ENCODE data around the gene EFNA1.

Gene EFNA1

GRCh38 chr1:155092131-155092530 lies 35.5 kb upstream of the EFNA1 start:
- TF ChIP-seq TAF1 (IDR thresholded peaks at IDR 0.05; ENCODE audit: low read depth, low read length), result no peak
- no peak for TF ChIP-seq POLR2AphosphoS5 (IDR thresholded peaks at IDR 0.05; ENCODE audit: low read depth, low read length)
- no peak for TF ChIP-seq SPI1 (IDR thresholded peaks at IDR 0.05; ENCODE audit: low read depth, low read length)
- no peak for TF ChIP-seq POLR2A (IDR thresholded peaks at IDR 0.05; ENCODE audit: low read depth, low read length)
- TF ChIP-seq PAX5 (IDR thresholded peaks at IDR 0.05; ENCODE audit: insufficient read depth, low read length, severe bottlenecking), result no peak
- TF ChIP-seq POU2F2 (IDR thresholded peaks at IDR 0.05; ENCODE audit: low read depth, low read length), result no peak
- no peak for DNase-seq (ENCODE audit: insufficient read length, low spot score)
- FAIRE-seq, result no peak

GRCh38 chr1:155092641-155093040 lies 35.0 kb upstream of the EFNA1 start:
- TF ChIP-seq PAX5 (IDR thresholded peaks at IDR 0.05; ENCODE audit: insufficient read depth, low read length, severe bottlenecking), result no peak
- no peak for TF ChIP-seq SPI1 (IDR thresholded peaks at IDR 0.05; ENCODE audit: low read depth, low read length)
- no peak for TF ChIP-seq TAF1 (IDR thresholded peaks at IDR 0.05; ENCODE audit: low read depth, low read length)
- TF ChIP-seq POLR2AphosphoS5 (IDR thresholded peaks at IDR 0.05; ENCODE audit: low read depth, low read length), result no peak
- TF ChIP-seq POLR2A (IDR thresholded peaks at IDR 0.05; ENCODE audit: low read depth, low read length), result no peak
- TF ChIP-seq POU2F2 (IDR thresholded peaks at IDR 0.05; ENCODE audit: low read depth, low read length), result no peak
- no peak for DNase-seq (ENCODE audit: insufficient read length, low spot score)
- no peak for FAIRE-seq

- FAIRE-seq (peak; percentile 31), DNase-seq (ENCODE audit: insufficient read length, low spot score) (no peak)
- TF ChIP-seq TAF1 (IDR thresholded peaks at IDR 0.05; ENCODE audit: low read depth, low read length), result no peak
- no peak for TF ChIP-seq POLR2AphosphoS5 (IDR thresholded peaks at IDR 0.05; ENCODE audit: low read depth, low read length)
- no peak for TF ChIP-seq PAX5 (IDR thresholded peaks at IDR 0.05; ENCODE audit: insufficient read depth, low read length, severe bottlenecking)
- TF ChIP-seq POLR2A (IDR thresholded peaks at IDR 0.05; ENCODE audit: low read depth, low read length), result no peak
- no peak for TF ChIP-seq POU2F2 (IDR thresholded peaks at IDR 0.05; ENCODE audit: low read depth, low read length)
- no peak for TF ChIP-seq SPI1 (IDR thresholded peaks at IDR 0.05; ENCODE audit: low read depth, low read length)
Observed at GRCh38 chr1:155093911-155094621, 33.6 kb upstream of the EFNA1 start.

DNA sequence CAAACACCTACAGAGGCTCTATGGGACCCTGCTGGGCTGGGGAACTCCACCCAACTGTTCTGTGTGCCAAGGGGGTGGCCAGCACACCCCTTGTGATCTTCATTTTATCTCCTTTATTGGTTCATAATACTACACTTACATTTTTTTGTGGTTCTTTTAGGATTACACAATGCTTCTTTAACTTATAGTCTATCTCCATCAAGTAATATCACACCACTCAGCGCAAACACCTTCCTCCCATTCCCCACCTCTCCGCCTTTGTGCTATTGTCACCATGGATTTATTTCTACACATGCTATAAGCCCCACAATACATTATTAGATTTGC lies 33.1 kb upstream of the EFNA1 start:
- FAIRE-seq, result no peak
- no peak for TF ChIP-seq POLR2AphosphoS5 (IDR thresholded peaks at IDR 0.05; ENCODE audit: low read depth, low read length)
- TF ChIP-seq POU2F2 (IDR thresholded peaks at IDR 0.05; ENCODE audit: low read depth, low read length), result no peak
- no peak for TF ChIP-seq SPI1 (IDR thresholded peaks at IDR 0.05; ENCODE audit: low read depth, low read length)
- no peak for TF ChIP-seq PAX5 (IDR thresholded peaks at IDR 0.05; ENCODE audit: insufficient read depth, low read length, severe bottlenecking)
- TF ChIP-seq POLR2A (IDR thresholded peaks at IDR 0.05; ENCODE audit: low read depth, low read length), result no peak
- TF ChIP-seq TAF1 (IDR thresholded peaks at IDR 0.05; ENCODE audit: low read depth, low read length), result no peak

DNA sequence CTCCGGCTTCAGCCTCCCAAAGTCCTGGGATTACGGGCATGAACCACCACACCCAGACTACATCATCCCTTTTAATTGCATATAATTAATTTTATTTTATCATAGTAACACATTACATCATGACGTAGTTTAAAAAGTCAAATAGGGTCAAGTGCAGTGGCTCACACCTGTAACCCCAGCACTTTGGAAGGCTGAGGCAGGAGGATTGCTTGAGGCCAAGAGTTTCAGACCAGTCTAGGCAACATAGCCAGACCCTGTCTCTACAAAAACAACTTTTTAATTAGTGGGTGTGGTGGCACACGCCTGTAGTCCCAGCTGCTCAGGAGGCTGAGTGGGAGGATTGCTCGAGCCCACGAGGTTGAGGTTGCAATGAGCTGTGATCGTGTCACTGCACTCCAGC lies 28.3 kb upstream of the EFNA1 start:
- DNase-seq (ENCODE audit: insufficient read length, low spot score), result no peak
- no peak for TF ChIP-seq TAF1 (IDR thresholded peaks at IDR 0.05; ENCODE audit: low read depth, low read length)
- no peak for TF ChIP-seq POU2F2 (IDR thresholded peaks at IDR 0.05; ENCODE audit: low read depth, low read length)
- no peak for TF ChIP-seq PAX5 (IDR thresholded peaks at IDR 0.05; ENCODE audit: insufficient read depth, low read length, severe bottlenecking)
- no peak for TF ChIP-seq POLR2AphosphoS5 (IDR thresholded peaks at IDR 0.05; ENCODE audit: low read depth, low read length)
- no peak for TF ChIP-seq SPI1 (IDR thresholded peaks at IDR 0.05; ENCODE audit: low read depth, low read length)
- no peak for TF ChIP-seq POLR2A (IDR thresholded peaks at IDR 0.05; ENCODE audit: low read depth, low read length)
- FAIRE-seq, result no peak

More for the DNA sequence above, 33.1 kb upstream of the EFNA1 start:
- DNase-seq (ENCODE audit: insufficient read length, low spot score), result no peak

- TF ChIP-seq POLR2A (IDR thresholded peaks at IDR 0.05; ENCODE audit: low read depth, low read length), result no peak
- TF ChIP-seq PAX5 (IDR thresholded peaks at IDR 0.05; ENCODE audit: insufficient read depth, low read length, severe bottlenecking), result no peak
- TF ChIP-seq POU2F2 (IDR thresholded peaks at IDR 0.05; ENCODE audit: low read depth, low read length), result no peak
- TF ChIP-seq POLR2AphosphoS5 (IDR thresholded peaks at IDR 0.05; ENCODE audit: low read depth, low read length), result no peak
- TF ChIP-seq SPI1 (IDR thresholded peaks at IDR 0.05; ENCODE audit: low read depth, low read length), result no peak
- TF ChIP-seq TAF1 (IDR thresholded peaks at IDR 0.05; ENCODE audit: low read depth, low read length), result no peak
- FAIRE-seq, result no peak
Observed at GRCh38 chr1:155103325-155103724, 24.4 kb upstream of the EFNA1 start.

GRCh38 chr1:155104605-155105534 lies 22.8 kb upstream of the EFNA1 start:
- DNase-seq (ENCODE audit: insufficient read length, low spot score) (no peak), FAIRE-seq (no peak)
- TF ChIP-seq POLR2A (IDR thresholded peaks at IDR 0.05; ENCODE audit: low read depth, low read length) (no peak), POU2F2 (IDR thresholded peaks at IDR 0.05; ENCODE audit: low read depth, low read length) (no peak), SPI1 (IDR thresholded peaks at IDR 0.05; ENCODE audit: low read depth, low read length) (no peak), POLR2AphosphoS5 (IDR thresholded peaks at IDR 0.05; ENCODE audit: low read depth, low read length) (no peak), PAX5 (IDR thresholded peaks at IDR 0.05; ENCODE audit: insufficient read depth, low read length, severe bottlenecking) (no peak), TAF1 (IDR thresholded peaks at IDR 0.05; ENCODE audit: low read depth, low read length) (no peak)

More at GRCh38 chr1:155103325-155103724, 24.4 kb upstream of the EFNA1 start:
- DNase-seq (ENCODE audit: insufficient read length, low spot score), result no peak

DNA sequence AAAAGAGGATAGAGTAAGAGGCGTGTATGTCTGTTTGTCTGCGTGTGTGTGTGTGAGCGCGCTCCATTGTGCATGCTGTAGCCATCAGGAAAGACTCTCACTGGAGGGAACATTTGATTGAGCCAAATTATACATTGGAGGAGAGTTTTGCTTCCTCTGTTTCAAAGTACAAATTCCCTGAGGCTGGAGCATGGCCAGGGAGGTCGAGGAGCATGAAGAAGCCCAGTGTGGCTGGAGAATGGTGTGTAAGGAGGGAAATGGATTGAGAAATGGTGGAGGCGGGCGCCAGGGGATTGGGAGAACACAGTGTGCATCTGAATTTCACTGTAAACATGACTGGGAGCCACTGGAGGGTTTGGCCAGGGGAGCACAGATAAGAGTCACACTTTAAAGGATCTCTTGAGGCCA lies 22.1 kb upstream of the EFNA1 start:
- FAIRE-seq, result no peak
- no peak for DNase-seq (ENCODE audit: insufficient read length, low spot score)
- TF ChIP-seq POLR2AphosphoS5 (IDR thresholded peaks at IDR 0.05; ENCODE audit: low read depth, low read length) (no peak), POU2F2 (IDR thresholded peaks at IDR 0.05; ENCODE audit: low read depth, low read length) (no peak), PAX5 (IDR thresholded peaks at IDR 0.05; ENCODE audit: insufficient read depth, low read length, severe bottlenecking) (no peak), SPI1 (IDR thresholded peaks at IDR 0.05; ENCODE audit: low read depth, low read length) (no peak), POLR2A (IDR thresholded peaks at IDR 0.05; ENCODE audit: low read depth, low read length) (no peak), TAF1 (IDR thresholded peaks at IDR 0.05; ENCODE audit: low read depth, low read length) (no peak)

DNA sequence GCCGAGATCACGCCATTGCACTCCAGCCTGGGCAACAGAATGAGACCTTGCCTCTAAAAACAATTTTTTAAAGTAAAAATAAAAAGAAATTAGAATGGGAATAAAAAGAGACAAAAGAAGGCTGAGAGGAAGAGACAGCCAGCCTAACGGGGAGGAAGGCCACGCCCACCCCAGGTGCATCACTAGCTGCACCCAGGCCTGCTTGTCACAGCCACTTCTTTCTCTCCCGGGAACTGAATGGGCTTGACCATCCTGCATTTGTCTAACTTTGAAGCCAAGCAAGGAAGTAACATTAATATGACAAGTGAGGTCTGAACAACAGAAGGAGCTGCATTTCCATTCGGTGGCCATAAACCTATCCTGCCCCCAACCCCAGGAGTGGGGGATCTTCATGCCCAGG lies 20.8 kb upstream of the EFNA1 start:
- no peak for TF ChIP-seq POU2F2 (IDR thresholded peaks at IDR 0.05; ENCODE audit: low read depth, low read length)
- TF ChIP-seq PAX5 (IDR thresholded peaks at IDR 0.05; ENCODE audit: insufficient read depth, low read length, severe bottlenecking), result no peak
- no peak for TF ChIP-seq TAF1 (IDR thresholded peaks at IDR 0.05; ENCODE audit: low read depth, low read length)
- TF ChIP-seq SPI1 (IDR thresholded peaks at IDR 0.05; ENCODE audit: low read depth, low read length), result no peak
- TF ChIP-seq POLR2AphosphoS5 (IDR thresholded peaks at IDR 0.05; ENCODE audit: low read depth, low read length), result no peak
- TF ChIP-seq POLR2A (IDR thresholded peaks at IDR 0.05; ENCODE audit: low read depth, low read length), result no peak
- no peak for FAIRE-seq

More for the DNA sequence above, 20.8 kb upstream of the EFNA1 start:
- DNase-seq (ENCODE audit: insufficient read length, low spot score), result no peak
